ENCODE data around the gene KLF6. TPM values are rescaled to one million over a fixed set of nuclear protein-coding genes. Genes with fewer than 3 reads are reported as not detected.

The KLF6 gene
- total and polyA plus RNA-seq, 2 of the 4 experiments (the other 2 are of a cell fraction), result 69.0 to 123 TPM

DNA sequence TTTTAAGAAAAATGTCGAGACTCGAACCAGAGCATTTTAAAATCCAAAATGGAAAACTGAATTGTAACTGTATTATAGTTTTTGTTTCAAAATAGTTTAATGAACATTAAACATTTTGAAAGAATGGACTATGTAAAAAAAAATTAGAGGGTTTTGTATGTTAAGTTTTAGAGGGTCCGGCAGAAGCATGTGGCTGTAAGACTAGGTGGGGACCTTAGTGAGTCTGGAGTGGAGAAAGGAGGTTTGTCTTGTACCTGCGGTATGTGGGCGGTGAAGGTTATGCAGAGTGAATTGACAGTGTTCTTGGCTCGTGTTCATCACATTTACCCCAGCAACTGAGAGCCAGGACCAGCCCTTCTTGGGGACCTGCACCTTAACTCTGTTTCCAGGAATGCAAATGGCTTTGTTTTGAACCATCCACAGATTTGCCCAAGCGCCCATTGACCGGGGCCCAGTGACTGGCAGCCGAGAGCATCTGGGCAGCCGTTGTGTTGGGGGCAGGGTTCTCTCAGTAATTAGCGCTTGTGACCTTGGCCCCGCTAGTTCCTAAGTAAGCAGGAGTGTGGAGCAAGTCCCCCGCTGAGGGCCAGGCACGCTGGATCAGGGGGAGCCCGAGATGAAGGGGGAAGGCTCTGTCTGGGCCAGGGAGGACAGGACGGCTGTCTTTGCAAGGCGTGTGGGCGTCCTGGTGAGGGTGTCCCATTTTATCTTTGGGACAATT, 1.4 kb upstream of the KLF6 start:
- 41 to 80% methylated on average over 1 to 8 of the region's 18 CpGs for WGBS, 2 experiments (ENCODE audit: extremely low coverage in 2 of 2, insufficient read length in 1 of 2)
- Histone ChIP-seq H2BK20ac (ENCODE audit: low read depth, low read length) (peak overlapping the region; percentile 92), H3K9ac (ENCODE audit: low read depth, low read length) (peak overlapping the region; percentile 34; the same call in 1 of the 2 replicates), H3K9me3 (ENCODE audit: control insufficient read depth, insufficient read depth, low read length) (peaks cover 3% of the 10 kb centered on the region), H4K8ac (ENCODE audit: low read depth in 2 of 2, low read length in 2 of 2) (peak overlapping the region; percentile 79 to 93), H3K9me1 (ENCODE audit: insufficient read depth, low read length) (peaks cover 6% of the 10 kb centered on the region), H4K5ac (ENCODE audit: low read depth, low read length) (peak overlapping the region; percentile 58), H3K79me1 (ENCODE audit: low read depth in 1 of 2, low read length in 2 of 2) (peaks cover 3 to 10% of the 10 kb centered on the region in 2 experiments; a peak in 3 of 4 replicates), H3K4ac (ENCODE audit: low read depth, low read length) (peak overlapping the region; percentile 89), H3K14ac (replicated peaks; ENCODE audit: low read depth, low read length) (peak overlapping the region; percentile 83), H3K23ac (ENCODE audit: low read depth, low read length) (peak overlapping the region; percentile 93), H3K27me3 (ENCODE audit: control insufficient read depth, insufficient read depth, low read length) (no peaks in the 10 kb centered on the region), H3K36me3 (ENCODE audit: control insufficient read depth, insufficient read depth, low read length) (peaks cover 12% of the 10 kb centered on the region), H3K4me2 (ENCODE audit: low read depth, low read length) (peak overlapping the region; percentile 98), H4K91ac (ENCODE audit: insufficient read depth, low read depth, low read length) (peak overlapping the region; percentile 89), H3K18ac (ENCODE audit: low read depth, low read length) (peak overlapping the region; percentile 32), H2AFZ (replicated peaks; ENCODE audit: low read length, poor library complexity) (peak overlapping the region; percentile 60), H2AK5ac (ENCODE audit: low read depth, low read length) (peak overlapping the region; percentile 100), H3K27ac (ENCODE audit: insufficient read depth, low read length) (peak overlapping the region; percentile 28), H3K4me1 (ENCODE audit: control insufficient read depth, insufficient read depth, low read length) (peaks cover 9% of the 10 kb centered on the region), H4K20me1 (ENCODE audit: insufficient read depth, low read length) (peaks cover 25% of the 10 kb centered on the region), H2BK5ac (ENCODE audit: low read depth, low read length, poor library complexity, severe bottlenecking) (peak overlapping the region; percentile 97), H2AK9ac (replicated peaks; ENCODE audit: low read depth, low read length, poor library complexity) (peak overlapping the region; percentile 80), H3K56ac (ENCODE audit: extremely low read depth, insufficient read depth, low read length) (peak overlapping the region; percentile 54; the same call in 1 of the 2 replicates), H2BK120ac (ENCODE audit: low read depth, low read length) (peak overlapping the region; percentile 93), H3K4me3 (ENCODE audit: insufficient read depth, low read depth, low read length) (no peak overlapping the region), H2BK15ac (ENCODE audit: low read depth, low read length) (peak overlapping the region; percentile 93; the same call in 2 of the 3 replicates)
- TF ChIP-seq BHLHE40 (IDR thresholded peaks at IDR 0.05; ENCODE audit: low read depth, low read length) (no peak), POLR2A (IDR thresholded peaks at IDR 0.05; ENCODE audit: low read depth, low read length) (peak; percentile 88), CHD1 (IDR thresholded peaks at IDR 0.05; ENCODE audit: low read depth, low read length) (no peak), SMC3 (IDR thresholded peaks at IDR 0.05; ENCODE audit: low read depth, low read length) (peak; percentile 3; the same call in 1 of the 2 replicates), MAZ (IDR thresholded peaks at IDR 0.05; ENCODE audit: borderline replicate concordance, low read depth, low read length) (no peak)
- intact Hi-C loops (cut with micrococcal nuclease), result loop anchor here (5.0 to 10.0 kb wide), 2 partner anchors 101 to 248 kb away; no protein-coding TSS in a partner anchor
- no TSS peak for BruUV-seq (replicated peaks)
- in situ Hi-C loops (cut with MboI; ENCODE audit: low sequenced_read_pairs), result loop anchor here (10.0 kb wide), 1 partner anchor 988 kb away; no protein-coding TSS in a partner anchor
- no peak for ATAC-seq (ENCODE audit: low read depth)
- dilution Hi-C loops (cut with HindIII; ENCODE audit: low sequenced_read_pairs, unreplicated experiment), result no loop called here
- POLR2A ChIA-PET (ENCODE audit: unreplicated experiment), result interaction anchor here (1.2 to 2.3 kb wide), 3 partner anchors 45 to 120 kb away, joined by 3 to 8 read pairs (median 6); no protein-coding TSS in a partner anchor
- peak; percentile 42 for DNase-seq
- CTCF ChIA-PET, result no interaction called here
